H1 (cell line): Measurements from ENCODE around the gene UNC79.

ENCODE experiments used
- CHD1 ChIP-seq: IDR thresholded peaks from 2 replicates; pipeline ENCODE4 v1.6.1; 2012; ENCODE audit warnings: low read depth, low read length, improper control_type of control experiment
- EZH2 ChIP-seq: fragments of 200-600 bp; sonication (generic); IDR thresholded peaks from 2 replicates; pipeline ENCODE4 v1.7.1; 2012; ENCODE audit warnings: low read depth, mild to moderate bottlenecking, moderate library complexity, low read length, inconsistent platforms; ENCODE audit not compliant: severe bottlenecking
- GABPA ChIP-seq: IDR thresholded peaks from 2 replicates; pipeline ENCODE4 v1.6.1; 2011; ENCODE audit warnings: mild to moderate bottlenecking, low read length, moderate library complexity, borderline replicate concordance; ENCODE audit not compliant: insufficient read depth
- MAX ChIP-seq: IDR thresholded peaks from 2 replicates; pipeline ENCODE4 v1.6.1; 2012; ENCODE audit warnings: inconsistent platforms
- POLR2A ChIP-seq, 2 experiments: IDR thresholded peaks; 1 replicate in 1 of 2; 2 replicates in 1 of 2; pipeline ENCODE4 v1.6.1; 2011; ENCODE audit warnings: low read depth in 2 of 2, low read length in 2 of 2, mild to moderate bottlenecking in 2 of 2; ENCODE audit errors: control extremely low read depth in 1 of 2
- RAD21 ChIP-seq, 2 experiments: IDR thresholded peaks in 1 of 2; conservative IDR thresholded peaks in 1 of 2; 2 replicates each; pipeline ENCODE4 v1.6.1; 2011; ENCODE audit warnings: low read depth in 2 of 2, low read length in 2 of 2, improper control_type of control experiment in 1 of 2, inconsistent platforms in 1 of 2, mild to moderate bottlenecking in 1 of 2, moderate library complexity in 1 of 2
- SP1 ChIP-seq: IDR thresholded peaks from 2 replicates; pipeline ENCODE4 v1.6.1; 2011; ENCODE audit warnings: low read depth, low read length
- SRF ChIP-seq: IDR thresholded peaks from 2 replicates; pipeline ENCODE4 v1.6.1; 2011; ENCODE audit warnings: mild to moderate bottlenecking, low read depth, low read length, moderate library complexity
- SUZ12 ChIP-seq: fragments of 200-600 bp; sonication (generic); IDR thresholded peaks from 2 replicates; pipeline ENCODE4 v1.6.1; 2012; ENCODE audit warnings: mild to moderate bottlenecking, inconsistent platforms, low read length, moderate library complexity, mixed read lengths
- USF2 ChIP-seq: IDR thresholded peaks from 2 replicates; pipeline ENCODE4 v1.6.1; 2011; ENCODE audit warnings: low read length, improper control_type of control experiment

- no peak for TF ChIP-seq EZH2
- no peak for TF ChIP-seq USF2
- no peak for TF ChIP-seq POLR2A (IDR thresholded peaks at IDR 0.05; ENCODE audit: control extremely low read depth in 1 of 2, low read depth in 2 of 2, low read length in 2 of 2)
- TF ChIP-seq RAD21 (IDR thresholded peaks at IDR 0.05 in 1 of 2, conservative IDR thresholded peaks at IDR 0.05 in 1 of 2; ENCODE audit: low read depth in 2 of 2, low read length in 2 of 2) = no peak
- no peak for TF ChIP-seq GABPA
- TF ChIP-seq MAX = no peak
- no peak for TF ChIP-seq SUZ12
- no peak for TF ChIP-seq CHD1
- no peak for TF ChIP-seq SRF
- no peak for TF ChIP-seq SP1
These were observed 44.7 kb downstream of the UNC79 start for GRCh38 chr14:93475471-93475870.
